ENCODE data around the gene SMIM23.

GRCh38 chr5:171739271-171739670 lies 46.3 kb upstream of the SMIM23 start:
- TF ChIP-seq CTCF (IDR thresholded peaks at IDR 0.05) (no peak), POLR2AphosphoS5 (IDR thresholded peaks at IDR 0.05) (no peak)

All from gastroesophageal sphincter (tissue), 3 donors.